MM.1S (cell line): ENCODE results near the gene GLB1L3.

Experiments used
- EZH2 ChIP-seq: fragments of 300-600 bp; sonication (generic); optimal IDR thresholded peaks from 2 replicates; pipeline ENCODE3; 2017; ENCODE audit warnings: low read depth, mild to moderate bottlenecking, antibody characterized with exemption, low read length, mixed read lengths
- EZH2phosphoT487 ChIP-seq: fragments of 300-600 bp; sonication (generic); IDR thresholded peaks from 2 replicates; pipeline ENCODE4 v1.6.1; 2018; ENCODE audit warnings: antibody characterized with exemption, low read length
- TF ChIP-seq, protein P1 (sequence below): fragments of 300-600 bp; sonication (generic); IDR thresholded peaks from 2 replicates; pipeline ENCODE4 v1.5.1; 2016; ENCODE audit warnings: antibody characterized with exemption, low read length, mixed read lengths

DNA sequence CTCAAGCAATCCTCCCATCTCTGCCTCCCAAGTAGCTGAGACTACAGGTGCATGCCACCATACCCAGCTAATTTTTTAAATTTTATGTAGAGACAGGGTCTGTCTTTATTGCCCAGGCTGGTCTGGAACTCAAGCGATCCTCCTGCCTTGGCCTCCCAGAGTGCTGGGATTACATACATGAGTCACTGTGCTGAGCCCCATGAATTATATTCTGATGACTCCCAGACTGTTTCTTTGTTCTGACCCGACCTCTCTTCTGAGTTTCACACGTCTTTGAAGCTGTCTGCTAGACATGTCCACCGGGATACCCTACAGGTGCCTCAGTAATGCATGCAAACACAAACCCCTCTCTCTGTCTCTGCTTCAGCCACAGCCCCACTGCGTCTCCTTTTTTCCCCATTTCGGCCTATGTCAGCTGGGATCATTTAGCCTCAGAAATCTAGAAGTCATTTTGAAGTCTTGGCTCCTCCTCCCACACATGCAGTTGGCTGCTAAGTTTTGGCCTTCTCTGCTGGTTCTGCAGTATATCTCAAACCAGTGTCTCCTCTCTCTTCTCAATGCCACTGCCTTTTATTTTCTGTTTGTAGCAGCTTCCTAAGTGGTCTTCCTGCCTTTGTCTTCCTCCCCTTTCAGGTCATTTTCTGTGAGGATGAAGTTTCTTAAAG, 46.9 kb upstream of the GLB1L3 start:
- TF ChIP-seq, protein P1, sequence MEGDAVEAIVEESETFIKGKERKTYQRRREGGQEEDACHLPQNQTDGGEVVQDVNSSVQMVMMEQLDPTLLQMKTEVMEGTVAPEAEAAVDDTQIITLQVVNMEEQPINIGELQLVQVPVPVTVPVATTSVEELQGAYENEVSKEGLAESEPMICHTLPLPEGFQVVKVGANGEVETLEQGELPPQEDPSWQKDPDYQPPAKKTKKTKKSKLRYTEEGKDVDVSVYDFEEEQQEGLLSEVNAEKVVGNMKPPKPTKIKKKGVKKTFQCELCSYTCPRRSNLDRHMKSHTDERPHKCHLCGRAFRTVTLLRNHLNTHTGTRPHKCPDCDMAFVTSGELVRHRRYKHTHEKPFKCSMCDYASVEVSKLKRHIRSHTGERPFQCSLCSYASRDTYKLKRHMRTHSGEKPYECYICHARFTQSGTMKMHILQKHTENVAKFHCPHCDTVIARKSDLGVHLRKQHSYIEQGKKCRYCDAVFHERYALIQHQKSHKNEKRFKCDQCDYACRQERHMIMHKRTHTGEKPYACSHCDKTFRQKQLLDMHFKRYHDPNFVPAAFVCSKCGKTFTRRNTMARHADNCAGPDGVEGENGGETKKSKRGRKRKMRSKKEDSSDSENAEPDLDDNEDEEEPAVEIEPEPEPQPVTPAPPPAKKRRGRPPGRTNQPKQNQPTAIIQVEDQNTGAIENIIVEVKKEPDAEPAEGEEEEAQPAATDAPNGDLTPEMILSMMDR, result no peak
- TF ChIP-seq EZH2phosphoT487, result no peak
- TF ChIP-seq EZH2, result no peak
